ENCODE measurements around the gene OXNAD1. TPM values are rescaled to one million over a fixed set of nuclear protein-coding genes. Genes with fewer than 3 reads are reported as not detected.

OXNAD1 gene
- total RNA-seq, 2 experiments from 2014 or later: 18.1 to 18.7 TPM

DNA sequence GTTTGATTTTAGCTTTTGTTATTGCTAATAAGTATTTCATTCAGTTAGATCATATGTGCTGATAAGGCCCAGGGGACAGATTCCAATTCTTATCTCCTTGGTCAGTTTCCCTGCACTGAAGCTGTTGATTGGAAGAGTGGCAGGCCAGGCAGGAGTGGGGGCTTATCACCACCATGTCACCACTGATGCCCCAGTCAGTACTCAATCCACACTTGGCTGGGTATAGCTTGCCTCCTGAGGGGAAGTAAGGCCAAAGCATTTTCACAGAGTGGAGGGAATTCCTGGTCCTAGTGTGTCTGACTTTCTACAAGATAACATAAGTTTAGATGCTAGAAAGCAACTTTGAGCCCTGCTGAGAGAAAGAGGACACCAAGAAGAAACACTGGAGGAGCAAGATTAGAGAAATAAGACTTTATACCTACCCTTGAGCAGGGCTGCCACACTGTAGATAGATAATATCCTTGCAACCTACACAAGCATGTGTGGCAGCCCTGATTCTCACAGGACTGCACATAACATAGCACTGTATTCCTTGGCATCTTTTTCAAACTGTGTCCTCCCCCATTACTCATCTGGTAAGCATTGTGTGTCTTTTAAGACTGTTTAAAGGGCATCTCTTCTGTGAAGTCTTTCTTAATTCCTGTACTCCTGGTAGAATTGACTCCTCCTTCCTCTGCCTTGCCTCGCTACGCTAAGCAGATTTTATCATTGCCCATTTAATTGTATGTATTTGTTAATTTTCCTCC lies 24.3 kb downstream of the OXNAD1 start:
- intact Hi-C loops (cut with micrococcal nuclease; ENCODE audit: unreplicated experiment): no loop called here
- H3K79me2 ChIP-seq (ENCODE audit: insufficient read depth, low read depth, low read length): no peaks in the 10 kb centered on the region; the same call in 1 of the 2 replicates
- ChIA-PET CTCF (ENCODE audit: unreplicated experiment) (interaction anchor here (1.0 kb wide), 1 partner anchor 279 kb away, joined by 3 read pairs; no protein-coding TSS in a partner anchor), POLR2A (interaction anchor here (1.1 to 1.2 kb wide), 2 partner anchors 227 to 307 kb away, joined by 3 read pairs; no protein-coding TSS in a partner anchor)
- H3K36me3 ChIP-seq (ENCODE audit: insufficient read depth, low read length): peaks cover 78% of the 10 kb centered on the region
- no peak overlapping the region for H3K27ac ChIP-seq (ENCODE audit: low read depth, low read length, poor library complexity, severe bottlenecking)
- no peak overlapping the region for H2AFZ ChIP-seq (ENCODE audit: low read length)
- no TSS peak for BruUV-seq (replicated peaks)
- no peak overlapping the region for H3K4me2 ChIP-seq (ENCODE audit: low read length)
- no peaks in the 10 kb centered on the region for H3K9me2 ChIP-seq (ENCODE audit: insufficient read depth, low read length)
- H4K20me1 ChIP-seq (ENCODE audit: insufficient read depth, low read length): no peaks in the 10 kb centered on the region
- H3K4me3 ChIP-seq (ENCODE audit: low read depth, low read length, poor library complexity, severe bottlenecking): no peak overlapping the region
- peaks cover 22% of the 10 kb centered on the region for H3K4me1 ChIP-seq (ENCODE audit: insufficient read depth, low read length, poor library complexity, severe bottlenecking)
- TF ChIP-seq, protein P1, sequence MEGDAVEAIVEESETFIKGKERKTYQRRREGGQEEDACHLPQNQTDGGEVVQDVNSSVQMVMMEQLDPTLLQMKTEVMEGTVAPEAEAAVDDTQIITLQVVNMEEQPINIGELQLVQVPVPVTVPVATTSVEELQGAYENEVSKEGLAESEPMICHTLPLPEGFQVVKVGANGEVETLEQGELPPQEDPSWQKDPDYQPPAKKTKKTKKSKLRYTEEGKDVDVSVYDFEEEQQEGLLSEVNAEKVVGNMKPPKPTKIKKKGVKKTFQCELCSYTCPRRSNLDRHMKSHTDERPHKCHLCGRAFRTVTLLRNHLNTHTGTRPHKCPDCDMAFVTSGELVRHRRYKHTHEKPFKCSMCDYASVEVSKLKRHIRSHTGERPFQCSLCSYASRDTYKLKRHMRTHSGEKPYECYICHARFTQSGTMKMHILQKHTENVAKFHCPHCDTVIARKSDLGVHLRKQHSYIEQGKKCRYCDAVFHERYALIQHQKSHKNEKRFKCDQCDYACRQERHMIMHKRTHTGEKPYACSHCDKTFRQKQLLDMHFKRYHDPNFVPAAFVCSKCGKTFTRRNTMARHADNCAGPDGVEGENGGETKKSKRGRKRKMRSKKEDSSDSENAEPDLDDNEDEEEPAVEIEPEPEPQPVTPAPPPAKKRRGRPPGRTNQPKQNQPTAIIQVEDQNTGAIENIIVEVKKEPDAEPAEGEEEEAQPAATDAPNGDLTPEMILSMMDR (conservative IDR thresholded peaks at IDR 0.05; ENCODE audit: low read length): no peak
- no peak for TF ChIP-seq EZH2phosphoT487 (IDR thresholded peaks at IDR 0.05; ENCODE audit: borderline replicate concordance, low read depth, low read length)
- DNase-seq (ENCODE audit: low spot score): no peak
- peaks cover 23% of the 10 kb centered on the region; the same call in 1 of the 2 replicates for H3K9me3 ChIP-seq (ENCODE audit: low read length)

GRCh38 chr3:16290007-16290826 lies 25.2 kb downstream of the OXNAD1 start:
- Histone ChIP-seq H3K27ac (ENCODE audit: low read depth, low read length, poor library complexity, severe bottlenecking) (peak overlapping the region; percentile 34), H3K9me2 (ENCODE audit: insufficient read depth, low read length) (no peaks in the 10 kb centered on the region), H3K4me3 (ENCODE audit: low read depth, low read length, poor library complexity, severe bottlenecking) (no peak overlapping the region), H3K79me2 (ENCODE audit: insufficient read depth, low read depth, low read length) (no peaks in the 10 kb centered on the region; the same call in 1 of the 2 replicates), H4K20me1 (ENCODE audit: insufficient read depth, low read length) (no peaks in the 10 kb centered on the region), H2AFZ (ENCODE audit: low read length) (no peak overlapping the region), H3K9me3 (ENCODE audit: low read length) (peaks cover 23% of the 10 kb centered on the region; the same call in 1 of the 2 replicates), H3K4me2 (ENCODE audit: low read length) (peak overlapping the region; percentile 17), H3K4me1 (ENCODE audit: insufficient read depth, low read length, poor library complexity, severe bottlenecking) (peaks cover 22% of the 10 kb centered on the region), H3K36me3 (ENCODE audit: insufficient read depth, low read length) (peaks cover 87% of the 10 kb centered on the region)
- no peak for TF ChIP-seq EZH2phosphoT487 (IDR thresholded peaks at IDR 0.05; ENCODE audit: borderline replicate concordance, low read depth, low read length)
- TF ChIP-seq, protein P1 (conservative IDR thresholded peaks at IDR 0.05; ENCODE audit: low read length): peak; percentile 100
- POLR2A ChIA-PET: interaction anchor here (0.6 to 1.6 kb wide), 4 partner anchors 21 to 597 kb away, joined by 3 to 6 read pairs (median 4); no protein-coding TSS in a partner anchor
- peak; percentile 62 for DNase-seq (ENCODE audit: low spot score)
- intact Hi-C loops (cut with micrococcal nuclease; ENCODE audit: unreplicated experiment): loop anchor here (1.0 to 5.0 kb wide), 2 partner anchors 142 to 260 kb away; no protein-coding TSS in a partner anchor
- no TSS peak for BruUV-seq (replicated peaks)
- CTCF ChIA-PET (ENCODE audit: unreplicated experiment): interaction anchor here (1.0 kb wide), 1 partner anchor 260 kb away, joined by 6 read pairs; no protein-coding TSS in a partner anchor

Measured in OCI-LY7 (cell line).